Stomach (tissue), 4 donors: Measurements from ENCODE around the gene ORAI1.

Source experiments
- CTCF ChIP-seq, 7 experiments: fragments of 450-650 bp in 4 of 7; fragments of 200-600 bp in 3 of 7; sonication (generic) in 3 of 7; IDR thresholded peaks; one replicate each; pipeline ENCODE4 v1.5.1; 2016 to 2019; ENCODE audit warnings: antibody characterized with exemption in 7 of 7, control low read depth in 2 of 7, mild to moderate bottlenecking in 1 of 7
- EP300 ChIP-seq: sonication (generic); formaldehyde crosslinking; IDR thresholded peaks from one replicate; pipeline ENCODE4 v1.6.1; 2017; ENCODE audit warnings: antibody characterized with exemption
- POLR2A ChIP-seq, 4 donors: fragments of 450-650 bp; IDR thresholded peaks; one replicate each; pipeline ENCODE4 v1.6.1; 2016; ENCODE audit warnings: antibody characterized with exemption in 4 of 4, control low read depth in 2 of 4, mild to moderate bottlenecking in 1 of 4, moderate library complexity in 1 of 4
- POLR2AphosphoS5 ChIP-seq, 3 donors: sonication (generic); formaldehyde crosslinking; IDR thresholded peaks; one replicate each; pipeline ENCODE4 v1.6.1; 2016; ENCODE audit warnings: antibody characterized with exemption in 3 of 3

- no peak for TF ChIP-seq CTCF (IDR thresholded peaks at IDR 0.05)
- no peak for TF ChIP-seq POLR2A (IDR thresholded peaks at IDR 0.05)
- no peak for TF ChIP-seq EP300
- no peak for TF ChIP-seq POLR2AphosphoS5 (IDR thresholded peaks at IDR 0.05)
Measured at GRCh38 chr12:121580959-121581685, 45.2 kb upstream of the ORAI1 start, which contains the start of gene KDM2B.
